Astrocyte (in vitro differentiated cells and primary cell): Measurements from ENCODE around the gene CYB5B.

Source experiments
- CTCF ChIP-seq: IDR thresholded peaks from 2 replicates; pipeline ENCODE4 v1.5.1; 2011; ENCODE audit warnings: low read depth, mild to moderate bottlenecking, inconsistent platforms, low read length, moderate library complexity; ENCODE audit not compliant: insufficient read depth
- EZH2 ChIP-seq: IDR thresholded peaks from 2 replicates; pipeline ENCODE4 v1.6.1; 2012; ENCODE audit warnings: mild to moderate bottlenecking, low read length, inconsistent platforms; ENCODE audit not compliant: insufficient read depth

DNA sequence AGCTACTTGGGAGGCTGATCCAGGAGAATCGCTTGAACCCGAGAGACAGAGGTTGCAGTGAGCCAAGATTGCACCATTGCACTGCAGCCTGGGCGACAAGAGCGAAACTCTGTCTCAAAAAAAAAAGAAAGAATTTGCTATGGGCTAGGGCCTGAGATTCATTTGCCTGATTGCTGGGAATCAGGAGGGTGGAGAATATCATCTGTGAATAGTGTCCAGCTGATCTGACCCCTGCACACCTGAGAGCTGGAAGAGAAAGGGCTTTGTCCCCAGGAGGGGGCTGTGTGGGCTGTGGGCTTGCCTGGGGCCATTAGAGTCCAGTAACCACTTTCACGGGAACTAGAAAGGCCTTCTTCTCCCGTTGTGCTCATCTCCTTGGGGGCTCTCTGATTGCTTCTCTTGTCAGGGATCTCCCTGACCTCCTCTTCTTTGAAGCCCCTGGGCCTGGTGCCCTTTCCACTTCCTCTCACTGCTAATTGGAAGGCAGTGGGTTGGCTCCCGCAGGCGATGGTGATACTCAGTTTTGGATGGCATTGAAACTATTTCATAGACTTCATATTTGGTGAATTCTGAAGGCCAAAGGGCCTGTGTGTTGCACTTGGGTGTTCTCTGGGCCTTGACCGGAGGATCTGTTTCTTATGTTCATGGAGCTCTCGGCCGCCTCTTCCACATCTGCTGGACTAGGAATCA, 75.3 kb downstream of the CYB5B start:
- no peak for TF ChIP-seq EZH2
- TF ChIP-seq CTCF, result no peak
